Trophoblast cell (in vitro differentiated cells and primary cell): ENCODE measurements around the gene RIPOR3.
"Not testable (repeated sequence)": the region's sequence is repeated elsewhere in the genome, so short reads cannot be mapped to it uniquely, and the experiment has no call there.

Source experiments
- DNase-seq, 2 donors: peaks; one replicate each; pipeline ENCODE4 v3.0.0-alpha.2; 2016
- H2AFZ ChIP-seq: 2 replicates; pipeline ENCODE4 v1.6.1; 2013; ENCODE audit warnings: low read length, moderate library complexity, mild to moderate bottlenecking; ENCODE audit not compliant: insufficient read depth, poor library complexity
- H2AK5ac ChIP-seq: 2 replicates; pipeline ENCODE4 v1.6.1; 2013; ENCODE audit warnings: mild to moderate bottlenecking, low read length
- H2BK120ac ChIP-seq: 2 replicates; pipeline ENCODE4 v1.6.1; 2013; ENCODE audit warnings: low read length, mild to moderate bottlenecking, moderate library complexity; ENCODE audit not compliant: insufficient read depth, poor library complexity
- H2BK12ac ChIP-seq: 2 replicates; pipeline ENCODE4 v1.6.1; 2013; ENCODE audit warnings: mild to moderate bottlenecking, low read length, moderate library complexity
- H2BK5ac ChIP-seq: 2 replicates; pipeline ENCODE4 v1.6.1; 2013; ENCODE audit warnings: low read length, low read depth, moderate library complexity, mild to moderate bottlenecking; ENCODE audit not compliant: poor library complexity
- H3K14ac ChIP-seq: 2 replicates; pipeline ENCODE4 v1.6.1; 2013; ENCODE audit warnings: mild to moderate bottlenecking, low read length
- H3K18ac ChIP-seq: 2 replicates; pipeline ENCODE4 v1.6.1; 2013; ENCODE audit warnings: mild to moderate bottlenecking, low read length
- H3K23ac ChIP-seq: 2 replicates; pipeline ENCODE4 v1.6.1; 2013; ENCODE audit warnings: low read length
- H3K27ac ChIP-seq: 2 replicates; pipeline ENCODE4 v1.5.1; 2013; ENCODE audit warnings: low read depth, mild to moderate bottlenecking, inconsistent platforms, low read length, moderate library complexity
- H3K27me3 ChIP-seq: 2 replicates; pipeline ENCODE4 v1.6.1; 2013; ENCODE audit warnings: inconsistent platforms, mild to moderate bottlenecking, low read length, moderate library complexity; ENCODE audit not compliant: insufficient read depth
- H3K36me3 ChIP-seq, 2 experiments: 1 replicate in 1 of 2; 2 replicates in 1 of 2; pipeline ENCODE4 v1.6.1; 2013; ENCODE audit warnings: low read length in 2 of 2, mild to moderate bottlenecking in 2 of 2, moderate library complexity in 1 of 2; ENCODE audit not compliant: insufficient read depth in 2 of 2, control insufficient read depth in 1 of 2
- H3K4ac ChIP-seq: 2 replicates; pipeline ENCODE4 v1.6.1; 2013; ENCODE audit warnings: low read depth, mild to moderate bottlenecking, low read length, moderate library complexity
- H3K4me1 ChIP-seq, 2 experiments: 1 replicate in 1 of 2; 2 replicates in 1 of 2; pipeline ENCODE4 v1.6.1; 2013; ENCODE audit warnings: low read length in 2 of 2, mild to moderate bottlenecking in 2 of 2, moderate library complexity in 1 of 2; ENCODE audit not compliant: insufficient read depth in 2 of 2, control insufficient read depth in 1 of 2
- H3K4me2 ChIP-seq: 2 replicates; pipeline ENCODE4 v1.6.1; 2013; ENCODE audit warnings: inconsistent platforms, mild to moderate bottlenecking, low read length, moderate library complexity
- H3K4me3 ChIP-seq: 2 replicates; pipeline ENCODE4 v1.5.1; 2013; ENCODE audit warnings: mild to moderate bottlenecking, low read depth, low read length, inconsistent platforms
- H3K79me1 ChIP-seq: one replicate; pipeline ENCODE4 v1.6.1; 2013; ENCODE audit warnings: low read length
- H3K79me2 ChIP-seq: 2 replicates; pipeline ENCODE4 v1.6.1; 2013; ENCODE audit warnings: low read length, mild to moderate bottlenecking; ENCODE audit not compliant: control insufficient read depth, insufficient read depth, poor library complexity
- H3K9ac ChIP-seq: 2 replicates; pipeline ENCODE4 v1.6.1; 2013; ENCODE audit warnings: mild to moderate bottlenecking, low read length
- H3K9me3 ChIP-seq: 2 replicates; pipeline ENCODE4 v1.6.1; 2013; ENCODE audit warnings: low read depth, mild to moderate bottlenecking, control low read depth, inconsistent platforms, low read length; ENCODE audit not compliant: insufficient read depth
- H4K12ac ChIP-seq: 2 replicates; pipeline ENCODE4 v1.6.1; 2013; ENCODE audit warnings: low read depth, mild to moderate bottlenecking, low read length, moderate library complexity
- H4K8ac ChIP-seq: 2 replicates; pipeline ENCODE4 v1.6.1; 2013; ENCODE audit warnings: low read depth, mild to moderate bottlenecking, low read length, moderate library complexity
- H4K91ac ChIP-seq: one replicate; pipeline ENCODE4 v1.6.1; 2013; ENCODE audit warnings: low read depth, mild to moderate bottlenecking, low read length, moderate library complexity
- WGBS: extraction: QIAGEN DNeasy Blood & Tissue Kit; methylation state at CpG from one replicate; pipeline ENCODE4 v1.1.7; 2013; ENCODE audit warnings: missing lambda C conversion rate; ENCODE audit not compliant: insufficient read length, insufficient coverage; ENCODE audit errors: extremely low coverage; 5-methylcytosine and 5-hydroxymethylcytosine counted together

RIPOR3 gene

DNA sequence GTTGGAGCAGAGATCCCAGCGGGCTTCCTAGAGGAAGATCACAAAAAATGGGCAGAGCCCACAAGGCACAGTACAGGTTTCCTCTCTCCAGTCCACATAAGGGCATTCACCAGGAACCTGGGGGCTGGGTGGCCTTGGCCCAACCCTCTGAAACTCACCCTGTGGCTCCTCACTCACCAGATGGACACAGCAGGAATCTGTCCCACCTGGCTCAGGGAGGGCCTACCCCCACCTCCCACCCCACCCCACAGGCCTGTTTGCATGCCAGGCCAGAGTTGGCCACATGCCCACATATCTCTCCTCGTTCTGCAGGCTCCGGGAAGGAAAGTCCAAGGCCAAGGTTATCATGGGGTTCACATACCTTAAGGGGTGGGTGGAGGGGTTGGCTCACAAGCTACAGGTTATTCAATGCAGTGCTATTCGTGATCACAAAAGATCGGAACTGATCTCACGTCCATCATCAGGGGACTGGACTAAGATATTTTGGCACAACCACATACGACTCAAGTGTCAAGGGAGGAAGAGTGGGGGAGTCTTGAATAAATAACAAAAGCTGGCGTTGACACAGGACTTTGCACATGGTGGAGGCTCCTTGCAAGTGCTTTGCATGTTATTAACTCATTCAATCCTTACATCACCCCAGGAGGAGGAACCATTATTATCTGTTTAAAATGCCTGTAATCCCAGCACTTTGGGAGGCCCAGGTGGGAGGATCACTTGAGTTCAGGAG is 13.0 kb downstream of the RIPOR3 start:
- Histone ChIP-seq H3K9me3 (no peaks in the 10 kb centered on the region), H3K36me3 (no peaks in the 10 kb centered on the region), H2AK5ac (no peak overlapping the region), H3K4me2 (no peak overlapping the region), H2AFZ (no peak overlapping the region), H3K14ac (no peak overlapping the region), H3K18ac (no peak overlapping the region), H3K9ac (no peak overlapping the region), H3K23ac (no peak overlapping the region), H3K4ac (no peak overlapping the region), H3K27ac (no peak overlapping the region), H3K79me1 (peaks cover 9% of the 10 kb centered on the region), H2BK120ac (no peak overlapping the region), H2BK5ac (no peak overlapping the region), H4K8ac (no peak overlapping the region), H3K4me3 (no peak overlapping the region), H4K12ac (no peak overlapping the region), H3K4me1 (peaks cover 23 to 31% of the 10 kb centered on the region in 2 experiments), H3K79me2 (no peaks in the 10 kb centered on the region), H4K91ac (no peak overlapping the region), H3K27me3 (no peaks in the 10 kb centered on the region), H2BK12ac (no peak overlapping the region)
- peak in 1 of 2 donors; percentile 29 for DNase-seq
- WGBS = no CpG with 5 or more reads among the region's 8 CpGs

DNA sequence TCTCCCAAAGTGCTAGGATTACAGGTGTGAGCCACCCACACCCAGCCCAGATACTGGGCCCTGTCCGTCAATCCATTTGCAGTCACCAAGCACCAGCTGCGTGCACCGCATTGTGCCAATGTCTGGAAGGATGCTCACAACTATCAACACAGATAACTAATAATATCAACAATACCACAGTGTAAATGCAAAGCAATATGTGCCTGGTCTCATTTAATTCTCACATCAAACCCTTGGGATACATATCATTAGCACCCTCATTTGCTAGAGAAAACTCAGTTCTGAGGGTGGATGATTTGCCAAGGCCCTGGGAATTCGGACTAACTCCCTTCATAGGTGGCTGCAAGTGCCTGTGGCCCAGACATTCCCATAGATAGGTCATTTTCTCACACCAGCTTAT is 14.5 kb downstream of the RIPOR3 start:
- Histone ChIP-seq H3K79me2 (no peaks in the 10 kb centered on the region), H3K18ac (no peak overlapping the region), H3K4me3 (no peak overlapping the region), H2BK12ac (no peak overlapping the region), H3K4me1 (peaks cover 23 to 34% of the 10 kb centered on the region in 2 experiments), H3K4me2 (no peak overlapping the region), H2AK5ac (no peak overlapping the region), H3K79me1 (peaks cover 9% of the 10 kb centered on the region), H3K9ac (no peak overlapping the region), H4K8ac (no peak overlapping the region), H3K14ac (no peak overlapping the region), H2BK5ac (no peak overlapping the region), H2BK120ac (no peak overlapping the region), H3K27ac (no peak overlapping the region), H2AFZ (no peak overlapping the region), H3K27me3 (no peaks in the 10 kb centered on the region), H3K9me3 (no peaks in the 10 kb centered on the region), H4K12ac (no peak overlapping the region), H3K4ac (no peak overlapping the region), H4K91ac (no peak overlapping the region), H3K36me3 (no peaks in the 10 kb centered on the region), H3K23ac (no peak overlapping the region)
- no CpG with 5 or more reads among the region's 4 CpGs for WGBS
- no peak for DNase-seq

DNA sequence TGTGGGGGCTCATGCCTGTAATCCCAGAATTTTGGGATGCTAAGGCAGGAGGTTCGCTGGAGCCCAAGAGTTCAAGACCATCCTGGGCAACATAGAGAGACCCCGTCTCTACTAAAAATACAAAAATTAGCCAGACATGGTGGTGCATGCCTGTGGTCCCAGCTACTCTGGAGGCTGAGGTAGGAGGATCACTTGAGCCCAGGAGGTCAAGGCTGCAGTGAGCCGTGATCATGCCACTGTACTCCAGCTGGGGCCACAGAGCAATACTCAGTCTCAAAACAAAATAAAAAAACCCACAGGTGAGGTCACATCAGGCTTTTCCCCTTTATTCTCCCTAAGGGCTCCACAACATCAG is 15.0 kb downstream of the RIPOR3 start:
- H3K79me1 ChIP-seq, H3K18ac ChIP-seq, H2AK5ac ChIP-seq, H2AFZ ChIP-seq, H3K27ac ChIP-seq, H2BK5ac ChIP-seq, H3K14ac ChIP-seq, H4K12ac ChIP-seq, H3K36me3 ChIP-seq, H2BK120ac ChIP-seq, H2BK12ac ChIP-seq, H4K91ac ChIP-seq, H3K79me2 ChIP-seq, H3K4me3 ChIP-seq, H3K4ac ChIP-seq, H3K9ac ChIP-seq, H3K27me3 ChIP-seq, H4K8ac ChIP-seq, DNase-seq, H3K9me3 ChIP-seq, H3K23ac ChIP-seq: not testable (repeated sequence)
- peaks cover 23 to 34% of the 10 kb centered on the region in 2 experiments for H3K4me1 ChIP-seq
- peak overlapping the region; percentile 50 for H3K4me2 ChIP-seq
- WGBS = no CpG with 5 or more reads among the region's 3 CpGs

DNA sequence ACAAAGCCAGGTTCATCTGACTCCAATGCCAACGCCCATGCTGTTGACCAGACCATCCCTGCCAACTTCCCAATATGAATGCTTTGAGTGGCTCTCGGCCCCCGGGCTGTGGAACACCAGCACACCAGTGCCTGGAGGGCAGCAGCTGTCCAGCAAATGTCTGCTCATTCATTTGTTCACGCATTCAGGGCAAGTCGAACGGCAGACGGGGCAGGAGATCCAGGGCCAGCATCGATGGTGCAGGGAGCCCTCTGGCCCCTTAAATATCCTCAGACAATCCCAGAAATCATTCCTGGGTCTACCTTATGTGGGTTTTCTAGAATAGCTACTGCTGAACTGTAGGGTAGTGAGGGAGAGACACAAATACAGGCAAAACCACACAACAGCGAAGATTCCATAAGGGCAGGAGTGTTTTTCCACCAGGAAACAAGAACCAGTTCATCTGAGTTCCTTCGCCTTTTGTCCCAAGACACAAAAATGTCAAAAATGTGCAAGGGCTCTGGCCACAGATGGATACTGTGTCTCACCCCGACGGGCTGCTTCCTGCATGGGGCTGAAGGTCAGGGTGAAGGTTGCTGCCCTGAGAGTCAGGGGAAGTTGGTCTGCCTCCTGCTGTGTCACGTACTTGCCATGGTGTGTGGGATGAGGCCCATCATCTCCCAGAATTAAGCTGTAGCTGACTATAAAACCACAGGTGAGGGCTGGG is 15.5 kb downstream of the RIPOR3 start:
- H3K4ac ChIP-seq = peak overlapping the region; percentile 42
- H3K27ac ChIP-seq = peak overlapping the region; percentile 80
- H3K4me2 ChIP-seq = peak overlapping the region; percentile 50
- peaks cover 9% of the 10 kb centered on the region for H3K79me1 ChIP-seq
- H3K9ac ChIP-seq = no peak overlapping the region
- no CpG with 5 or more reads among the region's 13 CpGs for WGBS
- H2BK120ac ChIP-seq = peak overlapping the region; percentile 70
- H2AK5ac ChIP-seq = peak overlapping the region; percentile 38
- H2BK5ac ChIP-seq = peak overlapping the region; percentile 84
- peak overlapping the region; percentile 58 for H3K18ac ChIP-seq
- no peak overlapping the region for H3K4me3 ChIP-seq
- DNase-seq = peak; percentile 53 to 83
- H3K27me3 ChIP-seq = no peaks in the 10 kb centered on the region
- H4K91ac ChIP-seq = peak overlapping the region; percentile 79
- H2BK12ac ChIP-seq = peak overlapping the region; percentile 94
- H4K8ac ChIP-seq = peak overlapping the region; percentile 56
- H3K23ac ChIP-seq = no peak overlapping the region
- H3K36me3 ChIP-seq = no peaks in the 10 kb centered on the region
- no peaks in the 10 kb centered on the region for H3K9me3 ChIP-seq
- H3K79me2 ChIP-seq = no peaks in the 10 kb centered on the region
- peak overlapping the region; percentile 30 for H2AFZ ChIP-seq
- peaks cover 23 to 34% of the 10 kb centered on the region in 2 experiments for H3K4me1 ChIP-seq
- no peak overlapping the region for H4K12ac ChIP-seq
- H3K14ac ChIP-seq = peak overlapping the region; percentile 76
